Esophagus muscularis mucosa (tissue), 4 donors: ENCODE measurements around the gene DROSHA. TPM values are rescaled to one million over a fixed set of nuclear protein-coding genes. Genes with fewer than 3 reads are reported as not detected.
"Not testable (repeated sequence)": the region's sequence is repeated elsewhere in the genome, so short reads cannot be mapped to it uniquely, and the experiment has no call there.

ENCODE experiments used
- DNase-seq: peaks from one replicate; pipeline ENCODE4 v3.0.0-alpha.2; 2017; ENCODE audit errors: extremely low spot score
- H3K27ac ChIP-seq, 4 donors: fragments of 200-600 bp; sonication (generic); replicated peaks in 1 of 4; 1 replicate in 3 of 4; 2 replicates in 1 of 4; pipeline ENCODE4 v1.5.1; 2016 to 2019; ENCODE audit warnings: mild to moderate bottlenecking in 1 of 4
- H3K27me3 ChIP-seq, 4 donors: fragments of 200-600 bp; sonication (generic); one replicate each; pipeline versions ENCODE4 v1.5.1 to v1.6.0; 2016 to 2019
- H3K36me3 ChIP-seq, 4 donors: fragments of 200-600 bp; sonication (generic); one replicate each; pipeline ENCODE4 v1.5.1; 2016 to 2019
- H3K4me1 ChIP-seq, 4 donors: fragments of 200-600 bp; sonication (generic); one replicate each; pipeline ENCODE4 v1.5.1; 2016 to 2019
- H3K4me3 ChIP-seq, 4 donors: fragments of 200-600 bp; sonication (generic); 1 replicate in 2 of 4; 2 replicates in 2 of 4; pipeline ENCODE4 v1.5.1; 2016 to 2019; ENCODE audit warnings: mild to moderate bottlenecking in 4 of 4, moderate library complexity in 1 of 4
- H3K9me3 ChIP-seq, 4 donors: fragments of 200-600 bp; sonication (generic); 1 replicate in 3 of 4; 2 replicates in 1 of 4; pipeline ENCODE4 v1.5.1; 2016 to 2019
- EP300 ChIP-seq: sonication (generic); formaldehyde crosslinking; IDR thresholded peaks from one replicate; pipeline ENCODE4 v1.6.1; 2017; ENCODE audit warnings: antibody characterized with exemption
- POLR2A ChIP-seq: fragments of 450-650 bp; IDR thresholded peaks from one replicate; pipeline ENCODE4 v1.6.1; 2017; ENCODE audit warnings: antibody characterized with exemption, moderate library complexity, mild to moderate bottlenecking, low read depth
- POLR2AphosphoS5 ChIP-seq, 2 donors: sonication (generic); formaldehyde crosslinking; IDR thresholded peaks; one replicate each; pipeline ENCODE4 v1.6.1; 2017; ENCODE audit warnings: antibody characterized with exemption in 2 of 2
- WGBS: methylation state at CpG from one replicate; pipeline ENCODE4 v1.1.5; 2018; 5-methylcytosine and 5-hydroxymethylcytosine counted together
- intact Hi-C: fragments of 100-400 bp; cut with DNase I; formaldehyde crosslinking; loops from one replicate; pipeline ENCODE4 v1.15.1; 2023
- total RNA-seq, 4 donors: library from RNA; depleted of rRNA; stranded (reverse); fragments of >200 nt; gene quantifications; one replicate each; pipeline versions ENCODE4 v1.1.0 to v1.2.1, GENCODE V29; 2016
- TF ChIP-seq, protein P1 (sequence below), 3 experiments: fragments of 200-600 bp in 2 of 3; fragments of 450-650 bp in 1 of 3; sonication (generic) in 2 of 3; IDR thresholded peaks; one replicate each; pipeline ENCODE4 v1.5.1; 2017 to 2019; ENCODE audit warnings: antibody characterized with exemption in 3 of 3, mild to moderate bottlenecking in 2 of 3, moderate library complexity in 1 of 3

DROSHA gene
- total RNA-seq, 4 donors from 2014 or later = 27.5 to 47.0 (median 36.6) TPM

DNA sequence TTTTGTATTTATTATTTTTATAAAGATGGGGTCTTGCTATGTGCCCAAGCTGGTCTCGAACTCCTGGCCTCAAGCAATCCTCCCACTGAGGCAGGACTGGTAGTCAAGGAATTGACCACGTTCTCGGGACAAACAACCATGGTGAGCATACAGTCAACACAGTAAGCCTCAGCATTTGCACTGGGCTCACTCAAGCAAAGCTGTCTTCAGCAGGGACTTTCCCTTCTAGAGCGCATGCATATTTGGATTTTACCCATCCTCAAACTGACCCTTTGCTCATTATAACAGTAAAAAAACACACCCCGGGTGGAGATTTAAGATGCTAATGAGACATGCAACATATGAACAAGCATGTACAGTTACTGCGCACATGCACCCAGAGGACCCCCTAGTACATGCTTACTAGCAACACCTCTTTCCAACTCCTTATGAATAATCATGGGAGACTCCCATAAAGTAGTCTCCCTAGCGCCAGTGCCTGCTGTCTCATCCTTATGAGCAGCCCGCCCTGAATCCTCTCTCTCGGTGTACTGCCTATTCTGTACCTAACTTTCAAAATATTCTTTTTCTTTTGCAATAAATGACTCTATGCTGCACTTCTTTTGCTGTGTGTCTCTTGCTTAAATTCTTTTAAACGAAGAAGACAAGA, 41.7 kb upstream of the DROSHA start:
- no peaks in the 10 kb centered on the region for H3K9me3 ChIP-seq
- H3K36me3 ChIP-seq = no peaks in the 10 kb centered on the region
- no peak for DNase-seq
- H3K4me1 ChIP-seq = no peaks in the 10 kb centered on the region
- H3K4me3 ChIP-seq = no peak overlapping the region
- intact Hi-C loops = no loop called here
- TF ChIP-seq POLR2AphosphoS5 (IDR thresholded peaks at IDR 0.05) = no peak
- no peak for TF ChIP-seq EP300
- TF ChIP-seq, protein P1, sequence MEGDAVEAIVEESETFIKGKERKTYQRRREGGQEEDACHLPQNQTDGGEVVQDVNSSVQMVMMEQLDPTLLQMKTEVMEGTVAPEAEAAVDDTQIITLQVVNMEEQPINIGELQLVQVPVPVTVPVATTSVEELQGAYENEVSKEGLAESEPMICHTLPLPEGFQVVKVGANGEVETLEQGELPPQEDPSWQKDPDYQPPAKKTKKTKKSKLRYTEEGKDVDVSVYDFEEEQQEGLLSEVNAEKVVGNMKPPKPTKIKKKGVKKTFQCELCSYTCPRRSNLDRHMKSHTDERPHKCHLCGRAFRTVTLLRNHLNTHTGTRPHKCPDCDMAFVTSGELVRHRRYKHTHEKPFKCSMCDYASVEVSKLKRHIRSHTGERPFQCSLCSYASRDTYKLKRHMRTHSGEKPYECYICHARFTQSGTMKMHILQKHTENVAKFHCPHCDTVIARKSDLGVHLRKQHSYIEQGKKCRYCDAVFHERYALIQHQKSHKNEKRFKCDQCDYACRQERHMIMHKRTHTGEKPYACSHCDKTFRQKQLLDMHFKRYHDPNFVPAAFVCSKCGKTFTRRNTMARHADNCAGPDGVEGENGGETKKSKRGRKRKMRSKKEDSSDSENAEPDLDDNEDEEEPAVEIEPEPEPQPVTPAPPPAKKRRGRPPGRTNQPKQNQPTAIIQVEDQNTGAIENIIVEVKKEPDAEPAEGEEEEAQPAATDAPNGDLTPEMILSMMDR (IDR thresholded peaks at IDR 0.05) = no peak
- no peak for TF ChIP-seq POLR2A
- H3K27ac ChIP-seq = no peak overlapping the region
- WGBS = 92% methylated on average over 10 of the region's 10 CpGs
- H3K27me3 ChIP-seq = no peaks in the 10 kb centered on the region

DNA sequence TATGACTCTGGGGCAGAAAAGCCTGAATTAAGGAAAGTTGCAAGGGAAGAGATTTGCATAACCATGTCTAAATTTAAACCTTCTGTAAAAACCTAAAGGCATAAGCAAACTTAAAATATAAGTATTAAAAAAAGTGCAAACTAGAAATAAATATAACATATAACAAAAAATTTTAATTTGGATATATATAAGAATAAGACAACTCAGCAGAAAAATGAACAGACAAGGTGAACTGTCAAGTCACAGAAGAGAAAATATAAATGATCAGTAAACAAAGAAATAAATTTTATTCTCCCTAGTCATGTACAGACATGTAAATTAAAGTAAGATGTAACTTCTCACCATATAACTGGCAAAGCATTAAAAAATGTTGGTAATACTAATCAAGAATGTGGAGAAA, 37.2 kb upstream of the DROSHA start:
- no peak for DNase-seq
- no peaks in the 10 kb centered on the region for H3K27me3 ChIP-seq
- H3K4me3 ChIP-seq = no peak overlapping the region
- H3K36me3 ChIP-seq = no peaks in the 10 kb centered on the region
- H3K4me1 ChIP-seq = no peaks in the 10 kb centered on the region
- H3K27ac ChIP-seq = no peak overlapping the region
- intact Hi-C loops = no loop called here
- TF ChIP-seq POLR2AphosphoS5 (IDR thresholded peaks at IDR 0.05) (no peak), POLR2A (no peak), EP300 (no peak)
- TF ChIP-seq, protein P1 (IDR thresholded peaks at IDR 0.05) = no peak
- H3K9me3 ChIP-seq = no peaks in the 10 kb centered on the region

DNA sequence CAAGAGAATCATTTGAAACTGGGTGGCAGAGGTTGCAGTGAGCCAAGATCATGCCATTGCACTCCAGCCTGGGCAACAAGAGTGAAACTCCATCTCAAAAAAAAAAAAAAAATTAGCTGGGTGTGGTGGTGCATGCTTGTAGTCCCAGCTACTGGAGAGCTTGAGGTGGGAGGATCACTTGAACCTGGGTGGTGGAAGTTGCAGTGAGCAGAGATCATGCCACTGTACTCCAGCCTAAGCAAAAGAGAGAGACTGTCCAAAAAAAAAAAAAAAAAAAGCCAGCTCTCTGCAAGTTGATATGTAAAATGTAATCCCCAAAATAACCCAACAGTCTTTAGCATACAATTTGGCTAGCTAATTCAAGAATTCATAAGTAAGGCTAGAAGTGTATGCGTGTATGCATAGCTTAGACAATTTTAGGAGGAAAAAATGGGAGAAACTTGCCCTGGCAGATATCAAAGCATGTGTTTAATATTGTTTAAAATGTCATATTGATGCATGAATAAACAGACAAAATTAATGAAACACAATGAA, 36.5 kb upstream of the DROSHA start:
- no peak for DNase-seq
- Histone ChIP-seq H3K36me3 (no peaks in the 10 kb centered on the region), H3K4me1 (peaks cover 3 to 6% (median 5%) of the 10 kb centered on the region in 4 donors), H3K27ac (no peak overlapping the region), H3K9me3 (no peaks in the 10 kb centered on the region), H3K27me3 (no peaks in the 10 kb centered on the region), H3K4me3 (no peak overlapping the region)
- no peak for TF ChIP-seq POLR2AphosphoS5 (IDR thresholded peaks at IDR 0.05)
- TF ChIP-seq, protein P1 (IDR thresholded peaks at IDR 0.05) = no peak
- TF ChIP-seq EP300 = no peak
- TF ChIP-seq POLR2A = no peak
- WGBS = 100% methylated on average over 1 of the region's 1 CpG
- intact Hi-C loops = no loop called here

DNA sequence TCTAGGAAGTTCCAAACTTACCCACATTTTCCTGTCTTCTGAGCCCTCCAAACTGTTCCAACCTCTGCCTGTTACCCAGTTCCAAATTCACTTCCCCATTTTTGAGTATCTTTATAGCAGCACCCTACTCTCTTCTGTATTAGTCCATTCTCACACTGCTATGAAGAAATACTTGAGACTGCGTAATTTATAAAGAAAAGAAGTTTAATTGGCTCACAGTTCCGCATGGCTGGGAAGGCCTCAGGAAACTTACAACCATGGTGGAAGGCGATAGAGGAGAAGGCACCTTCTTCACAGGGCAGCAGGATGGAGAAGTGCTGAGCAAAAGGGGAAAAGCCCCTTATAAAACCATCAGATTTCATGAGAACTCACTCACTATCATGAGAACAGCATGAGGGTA, 34.5 kb upstream of the DROSHA start:
- H3K4me3 ChIP-seq, H3K36me3 ChIP-seq, DNase-seq, intact Hi-C loops, H3K27ac ChIP-seq, H3K9me3 ChIP-seq, H3K27me3 ChIP-seq: not testable (repeated sequence)
- WGBS = 82% methylated on average over 3 of the region's 3 CpGs
- peaks cover 3 to 23% (median 21%) of the 10 kb centered on the region in 4 donors for H3K4me1 ChIP-seq

DNA sequence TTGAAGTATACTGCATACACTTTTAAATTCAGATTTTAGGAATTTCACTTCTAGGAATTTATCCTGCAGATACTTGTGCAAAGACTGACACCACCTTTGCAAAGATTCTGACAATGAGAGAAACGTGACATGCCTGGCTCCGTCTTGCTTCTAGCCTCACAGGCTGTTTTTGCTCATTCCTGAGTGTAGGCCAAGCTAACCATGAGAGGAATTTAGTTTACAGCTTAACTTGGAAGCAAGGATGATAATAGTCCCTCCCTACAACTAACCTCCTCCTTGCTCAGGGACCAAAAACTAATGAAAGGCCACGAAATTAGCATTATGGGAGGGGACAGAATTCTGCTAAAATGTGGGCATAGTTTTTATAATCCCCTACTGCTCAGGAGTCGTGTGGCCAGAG, 31.3 kb upstream of the DROSHA start:
- Histone ChIP-seq H3K4me3 (no peak overlapping the region), H3K27me3 (no peaks in the 10 kb centered on the region), H3K4me1 (peaks cover 3 to 23% (median 21%) of the 10 kb centered on the region in 4 donors), H3K36me3 (no peaks in the 10 kb centered on the region), H3K27ac (no peak overlapping the region), H3K9me3 (no peaks in the 10 kb centered on the region)
- WGBS = 30% methylated on average over 4 of the region's 4 CpGs
- TF ChIP-seq, protein P1 (IDR thresholded peaks at IDR 0.05) = no peak
- TF ChIP-seq POLR2A = no peak
- TF ChIP-seq EP300 = no peak
- TF ChIP-seq POLR2AphosphoS5 (IDR thresholded peaks at IDR 0.05) = no peak
- no peak for DNase-seq
- intact Hi-C loops = no loop called here
